Large intestine (tissue), 3 donors: Measurements from ENCODE around the gene KSR1. TPM values are rescaled to one million over a fixed set of nuclear protein-coding genes. Genes with fewer than 3 reads are reported as not detected.
"Not testable (repeated sequence)": the region's sequence is repeated elsewhere in the genome, so short reads cannot be mapped to it uniquely, and the experiment has no call there.

Source experiments
- DNase-seq, 2 donors: peaks; one replicate each; pipeline versions ENCODE4 v3.0.0 to v3.0.0-alpha.2; 2013
- H3K27ac ChIP-seq: one replicate; pipeline ENCODE4 v1.5.1; 2013; ENCODE audit warnings: low read length
- H3K27me3 ChIP-seq: 2 replicates; pipeline ENCODE4 v1.6.1; 2013; ENCODE audit warnings: low read length; ENCODE audit not compliant: control insufficient read depth, insufficient read depth
- H3K36me3 ChIP-seq: 2 replicates; pipeline ENCODE4 v1.6.1; 2013; ENCODE audit warnings: low read length; ENCODE audit not compliant: control insufficient read depth, insufficient read depth
- H3K4me1 ChIP-seq: one replicate; pipeline ENCODE4 v1.6.1; 2013; ENCODE audit warnings: low read length; ENCODE audit not compliant: control insufficient read depth, insufficient read depth
- H3K4me3 ChIP-seq: one replicate; pipeline ENCODE4 v1.5.1; 2013; ENCODE audit warnings: low read length
- H3K9me3 ChIP-seq: one replicate; pipeline ENCODE4 v1.6.1; 2013; ENCODE audit warnings: mild to moderate bottlenecking, low read depth, low read length, moderate library complexity; ENCODE audit not compliant: control insufficient read depth
- WGBS: methylation state at CpG from one replicate; pipeline ENCODE4 v1.1.5; 2013; ENCODE audit warnings: low lambda C conversion rate; ENCODE audit not compliant: insufficient coverage; 5-methylcytosine and 5-hydroxymethylcytosine counted together
- polyA plus RNA-seq: library from polyadenylated mRNA; unstranded; fragments of 120-200 nt; gene quantifications from one replicate; pipeline ENCODE4 v1.2.1, GENCODE V29; 2013

The KSR1 gene
- polyA plus RNA-seq, 1 donor, result 65.0 TPM

DNA sequence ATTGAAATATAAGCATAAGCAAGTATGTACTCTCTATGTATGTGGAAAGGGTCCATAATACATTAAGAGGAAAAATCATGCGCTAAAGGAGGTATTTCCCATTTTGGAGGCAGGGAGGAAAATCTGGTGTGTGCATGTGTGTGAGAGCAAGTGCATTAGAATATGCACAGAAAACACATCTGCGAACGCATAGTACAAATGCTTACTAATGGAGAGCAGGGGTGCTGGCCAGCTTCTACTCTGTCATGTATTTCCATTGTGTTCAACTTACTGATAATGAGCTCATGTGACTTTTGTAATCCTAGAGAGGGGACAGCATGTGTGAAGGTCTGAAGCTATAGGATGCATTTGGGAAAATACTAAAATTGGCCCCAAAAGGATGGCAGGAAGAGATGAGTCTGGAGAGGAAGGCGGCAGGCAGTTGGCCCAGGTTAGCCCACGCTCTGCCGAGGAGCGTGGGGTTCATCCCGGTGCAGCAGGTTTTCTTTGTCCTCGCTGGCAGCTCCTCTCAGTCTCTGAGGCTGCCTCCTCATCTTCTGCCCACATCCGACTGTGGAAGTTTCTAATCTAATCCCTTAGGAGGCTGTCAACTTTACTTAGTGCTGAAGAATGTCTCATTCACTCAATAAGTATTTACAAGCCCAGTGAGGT, 17.8 kb upstream of the KSR1 start:
- no CpG with 5 or more reads among the region's 10 CpGs for WGBS
- no peak overlapping the region for H3K27ac ChIP-seq

DNA sequence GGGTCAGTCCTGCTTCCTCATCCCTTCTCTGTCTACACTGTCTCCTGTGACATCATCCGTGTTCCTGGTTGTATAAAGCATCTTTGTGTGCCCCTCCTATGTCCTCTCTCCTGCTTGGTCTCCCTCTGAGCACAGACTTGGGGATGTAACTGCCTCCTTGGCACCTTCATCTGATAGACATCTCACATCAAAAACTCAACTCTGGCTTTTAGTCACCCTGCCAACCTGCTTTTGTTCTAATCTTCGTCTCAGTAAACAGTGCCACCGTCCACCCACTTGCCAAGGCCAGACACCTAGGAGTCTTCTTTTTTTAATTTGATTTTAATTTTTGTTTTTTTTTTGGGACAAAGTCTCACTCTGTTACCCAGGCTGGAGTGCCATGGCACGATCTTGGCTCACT, 16.9 kb upstream of the KSR1 start:
- DNase-seq, result no peak
- H3K4me1 ChIP-seq, result no peaks in the 10 kb centered on the region
- WGBS, result 40% methylated on average over 1 of the region's 4 CpGs

More for the DNA sequence above, 17.8 kb upstream of the KSR1 start:
- Histone ChIP-seq H3K36me3 (no peaks in the 10 kb centered on the region), H3K27me3 (no peaks in the 10 kb centered on the region), H3K9me3 (no peaks in the 10 kb centered on the region), H3K4me3 (no peak overlapping the region), H3K4me1 (no peaks in the 10 kb centered on the region)
- no peak for DNase-seq

DNA sequence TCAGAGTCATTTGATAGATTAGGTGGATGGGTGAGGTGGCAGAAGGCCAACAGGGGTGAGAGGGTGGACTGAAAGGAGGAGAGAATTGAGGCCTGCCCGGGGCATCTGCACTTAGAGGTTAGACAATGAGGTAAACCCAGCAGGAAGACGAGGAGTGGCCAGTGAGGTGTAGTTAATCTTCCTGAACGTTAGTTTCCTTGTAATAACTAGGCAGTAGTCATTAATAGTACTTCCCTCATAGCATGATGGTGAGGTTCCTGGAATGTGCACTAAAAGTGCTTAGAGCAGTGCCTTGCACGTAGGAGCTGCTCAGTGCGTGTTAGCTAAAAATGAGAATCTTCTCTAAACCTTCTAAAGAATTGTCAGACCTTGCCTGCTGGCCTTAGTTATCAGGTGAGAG, 13.5 kb upstream of the KSR1 start:
- no peak for DNase-seq
- WGBS, result no CpG with 5 or more reads among the region's 5 CpGs

More for the DNA sequence above, 16.9 kb upstream of the KSR1 start:
- Histone ChIP-seq H3K4me3 (no peak overlapping the region), H3K27me3 (no peaks in the 10 kb centered on the region), H3K27ac (no peak overlapping the region), H3K36me3 (no peaks in the 10 kb centered on the region), H3K9me3 (no peaks in the 10 kb centered on the region)

GRCh38 chr17:27443491-27443890, 12.8 kb upstream of the KSR1 start:
- H3K9me3 ChIP-seq, result no peaks in the 10 kb centered on the region
- no peak overlapping the region for H3K4me3 ChIP-seq
- WGBS, result no CpG with 5 or more reads among the region's 6 CpGs
- no peak overlapping the region for H3K27ac ChIP-seq
- no peaks in the 10 kb centered on the region for H3K36me3 ChIP-seq
- no peaks in the 10 kb centered on the region for H3K4me1 ChIP-seq
- no peaks in the 10 kb centered on the region for H3K27me3 ChIP-seq
- DNase-seq, result no peak

More for the DNA sequence above, 13.5 kb upstream of the KSR1 start:
- H3K9me3 ChIP-seq, result no peaks in the 10 kb centered on the region
- H3K27ac ChIP-seq, result no peak overlapping the region
- H3K36me3 ChIP-seq, result no peaks in the 10 kb centered on the region
- no peaks in the 10 kb centered on the region for H3K27me3 ChIP-seq
- H3K4me3 ChIP-seq, result no peak overlapping the region
- no peaks in the 10 kb centered on the region for H3K4me1 ChIP-seq

- Histone ChIP-seq H3K4me1 (no peaks in the 10 kb centered on the region), H3K27ac (no peak overlapping the region), H3K36me3 (no peaks in the 10 kb centered on the region), H3K27me3 (no peaks in the 10 kb centered on the region), H3K4me3 (no peak overlapping the region), H3K9me3 (no peaks in the 10 kb centered on the region)
- WGBS, result 100% methylated on average over 1 of the region's 8 CpGs
- no peak for DNase-seq
Measured at GRCh38 chr17:27445971-27446370, 10.3 kb upstream of the KSR1 start.

GRCh38 chr17:27446569-27447301, 9.5 kb upstream of the KSR1 start:
- Histone ChIP-seq H3K27ac (no peak overlapping the region), H3K9me3 (no peaks in the 10 kb centered on the region), H3K27me3 (no peaks in the 10 kb centered on the region), H3K4me3 (no peak overlapping the region), H3K4me1 (no peaks in the 10 kb centered on the region), H3K36me3 (no peaks in the 10 kb centered on the region)
- 80% methylated on average over 2 of the region's 6 CpGs for WGBS
- no peak for DNase-seq

DNA sequence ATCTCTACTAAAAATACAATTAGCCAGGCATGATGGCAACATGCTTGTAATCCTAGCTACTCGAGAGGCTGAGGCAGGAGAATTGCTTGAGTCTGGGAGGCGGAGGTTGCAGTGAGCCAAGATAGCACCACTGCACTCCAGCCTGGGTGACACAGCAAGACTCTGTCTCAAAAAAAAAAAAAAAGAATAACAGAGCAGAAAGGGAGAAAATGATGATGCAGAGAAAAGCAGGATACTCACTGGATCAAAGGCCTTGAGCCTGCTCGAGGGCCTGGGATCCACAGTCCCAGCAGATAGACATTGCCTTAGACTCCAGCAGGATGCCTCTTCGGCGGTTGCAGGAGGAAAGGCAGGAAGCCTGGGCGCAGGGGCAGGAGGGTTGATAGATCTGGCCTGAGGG, 7.7 kb upstream of the KSR1 start:
- not testable (repeated sequence) for H3K27me3 ChIP-seq, H3K27ac ChIP-seq, H3K4me1 ChIP-seq, DNase-seq, H3K36me3 ChIP-seq, H3K9me3 ChIP-seq, H3K4me3 ChIP-seq
- WGBS, result no CpG with 5 or more reads among the region's 6 CpGs

GRCh38 chr17:27449541-27449940, 6.7 kb upstream of the KSR1 start:
- Histone ChIP-seq H3K36me3 (no peaks in the 10 kb centered on the region), H3K4me3 (no peak overlapping the region), H3K27ac (no peak overlapping the region), H3K9me3 (no peaks in the 10 kb centered on the region), H3K27me3 (no peaks in the 10 kb centered on the region), H3K4me1 (no peaks in the 10 kb centered on the region)
- WGBS, result no CpG with 5 or more reads among the region's 6 CpGs
- DNase-seq, result no peak

DNA sequence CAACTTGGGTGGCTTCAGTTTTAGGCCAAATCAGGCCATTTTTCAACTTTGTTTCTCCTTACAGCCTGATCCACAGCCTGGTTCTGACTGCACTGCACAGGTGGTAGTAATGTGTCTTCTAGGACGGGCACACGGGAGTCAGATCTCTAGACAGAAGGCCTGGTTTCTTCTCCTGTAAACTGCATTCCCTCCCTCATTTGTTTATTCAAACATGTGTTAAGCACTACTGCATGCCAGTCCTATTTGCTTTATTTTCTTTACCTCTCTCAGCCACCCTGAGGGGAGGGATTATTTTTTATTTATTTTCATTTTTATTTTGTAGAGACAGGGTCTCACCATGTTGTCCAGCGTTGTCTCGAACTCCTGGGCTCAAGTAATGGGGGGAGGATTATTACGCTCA, 6.3 kb upstream of the KSR1 start:
- no peaks in the 10 kb centered on the region for H3K36me3 ChIP-seq
- H3K27ac ChIP-seq, result no peak overlapping the region
- no peak overlapping the region for H3K4me3 ChIP-seq
- H3K4me1 ChIP-seq, result no peaks in the 10 kb centered on the region
- no peaks in the 10 kb centered on the region for H3K9me3 ChIP-seq
- 100% methylated on average over 2 of the region's 5 CpGs for WGBS
- no peaks in the 10 kb centered on the region for H3K27me3 ChIP-seq
- DNase-seq, result no peak

- DNase-seq, result no peak
- WGBS, result 57% methylated on average over 1 of the region's 1 CpG
- H3K4me3 ChIP-seq, result no peak overlapping the region
- no peaks in the 10 kb centered on the region for H3K4me1 ChIP-seq
- H3K27me3 ChIP-seq, result no peaks in the 10 kb centered on the region
- no peaks in the 10 kb centered on the region for H3K9me3 ChIP-seq
- H3K27ac ChIP-seq, result no peak overlapping the region
- H3K36me3 ChIP-seq, result no peaks in the 10 kb centered on the region
Measured at GRCh38 chr17:27450416-27450815, 5.8 kb upstream of the KSR1 start.

DNA sequence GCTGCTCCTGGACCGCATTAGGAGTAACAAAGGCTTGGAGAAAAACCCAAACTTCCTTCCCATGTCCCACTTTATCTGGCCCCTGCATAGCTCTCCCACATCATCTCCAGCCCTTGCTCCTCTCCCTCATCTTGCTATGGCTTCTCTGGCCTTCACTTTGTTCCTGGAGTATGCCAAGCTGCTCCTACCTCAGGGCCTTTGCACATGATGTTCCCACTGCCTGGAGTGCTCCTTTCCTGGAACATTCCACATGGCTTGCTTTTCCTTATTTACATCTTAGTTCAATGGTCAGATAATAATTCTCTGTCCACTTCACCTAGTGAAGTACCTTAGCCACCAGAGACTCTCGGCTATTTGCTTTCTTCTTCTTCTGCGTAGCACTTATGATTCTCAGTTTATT, 4.3 kb upstream of the KSR1 start:
- H3K4me1 ChIP-seq, result peaks cover 4% of the 10 kb centered on the region
- H3K27me3 ChIP-seq, result no peaks in the 10 kb centered on the region
- DNase-seq, result no peak
- no peaks in the 10 kb centered on the region for H3K9me3 ChIP-seq
- H3K27ac ChIP-seq, result no peak overlapping the region
- H3K4me3 ChIP-seq, result no peak overlapping the region
- 88% methylated on average over 2 of the region's 3 CpGs for WGBS
- no peaks in the 10 kb centered on the region for H3K36me3 ChIP-seq
